ENCODE results near the gene IHH.

DNA sequence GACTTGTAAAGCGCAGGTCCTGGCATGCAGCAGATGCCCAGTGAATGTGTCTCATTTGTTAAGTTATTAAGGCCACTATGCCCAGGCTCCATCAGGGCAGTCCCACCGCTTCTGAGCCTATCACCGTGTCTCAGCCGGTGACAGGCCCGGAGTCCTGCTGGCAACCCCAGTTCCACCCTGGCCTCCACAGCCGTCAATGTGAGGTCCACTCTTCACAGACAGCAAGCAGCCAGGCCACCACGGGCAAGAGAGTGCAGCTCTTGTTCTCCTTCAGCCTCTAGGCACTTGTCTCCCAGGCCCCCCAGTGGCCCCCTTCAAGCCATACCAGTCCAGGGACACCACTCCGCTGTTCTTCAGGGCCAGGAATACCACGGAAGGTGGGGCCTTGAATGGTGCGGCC, 42.0 kb downstream of the IHH start:
- TF ChIP-seq POLR2A (IDR thresholded peaks at IDR 0.05; ENCODE audit: control extremely low read depth in 1 of 2, low read depth in 2 of 2, low read length in 2 of 2) = no peak
- TF ChIP-seq, protein P1, sequence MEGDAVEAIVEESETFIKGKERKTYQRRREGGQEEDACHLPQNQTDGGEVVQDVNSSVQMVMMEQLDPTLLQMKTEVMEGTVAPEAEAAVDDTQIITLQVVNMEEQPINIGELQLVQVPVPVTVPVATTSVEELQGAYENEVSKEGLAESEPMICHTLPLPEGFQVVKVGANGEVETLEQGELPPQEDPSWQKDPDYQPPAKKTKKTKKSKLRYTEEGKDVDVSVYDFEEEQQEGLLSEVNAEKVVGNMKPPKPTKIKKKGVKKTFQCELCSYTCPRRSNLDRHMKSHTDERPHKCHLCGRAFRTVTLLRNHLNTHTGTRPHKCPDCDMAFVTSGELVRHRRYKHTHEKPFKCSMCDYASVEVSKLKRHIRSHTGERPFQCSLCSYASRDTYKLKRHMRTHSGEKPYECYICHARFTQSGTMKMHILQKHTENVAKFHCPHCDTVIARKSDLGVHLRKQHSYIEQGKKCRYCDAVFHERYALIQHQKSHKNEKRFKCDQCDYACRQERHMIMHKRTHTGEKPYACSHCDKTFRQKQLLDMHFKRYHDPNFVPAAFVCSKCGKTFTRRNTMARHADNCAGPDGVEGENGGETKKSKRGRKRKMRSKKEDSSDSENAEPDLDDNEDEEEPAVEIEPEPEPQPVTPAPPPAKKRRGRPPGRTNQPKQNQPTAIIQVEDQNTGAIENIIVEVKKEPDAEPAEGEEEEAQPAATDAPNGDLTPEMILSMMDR (IDR thresholded peaks at IDR 0.05; ENCODE audit: control extremely low read depth in 1 of 3, insufficient read depth in 1 of 3, low read depth in 1 of 3, low read length in 3 of 3) = no peak
- TF ChIP-seq, protein P2, sequence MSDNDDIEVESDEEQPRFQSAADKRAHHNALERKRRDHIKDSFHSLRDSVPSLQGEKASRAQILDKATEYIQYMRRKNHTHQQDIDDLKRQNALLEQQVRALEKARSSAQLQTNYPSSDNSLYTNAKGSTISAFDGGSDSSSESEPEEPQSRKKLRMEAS (IDR thresholded peaks at IDR 0.05) = no peak
- no peak for TF ChIP-seq BRCA1 (IDR thresholded peaks at IDR 0.05; ENCODE audit: low read depth, low read length)
- TF ChIP-seq TAF1 (IDR thresholded peaks at IDR 0.05; ENCODE audit: low read depth, low read length) = no peak
- TF ChIP-seq EP300 (IDR thresholded peaks at IDR 0.05; ENCODE audit: borderline replicate concordance in 1 of 2, low read depth in 2 of 2, low read length in 2 of 2) = no peak
- no peak for TF ChIP-seq RNF2 (IDR thresholded peaks at IDR 0.05; ENCODE audit: borderline replicate concordance, low read depth, low read length, missing control alignments, poor library complexity, severe bottlenecking)
- TF ChIP-seq RFX5 (IDR thresholded peaks at IDR 0.05; ENCODE audit: borderline replicate concordance, low read depth, low read length) = no peak
- TF ChIP-seq BCL11A (IDR thresholded peaks at IDR 0.05; ENCODE audit: low read depth in 2 of 2, low read length in 2 of 2) = no peak

Data from H1 (cell line).